HCT116 (cell line): ENCODE measurements around the gene FLNB. TPM values are rescaled to one million over a fixed set of nuclear protein-coding genes. Genes with fewer than 3 reads are reported as not detected.
"Not testable (repeated sequence)": the region's sequence is repeated elsewhere in the genome, so short reads cannot be mapped to it uniquely, and the experiment has no call there.

Experiments
- ATAC-seq: fragments of 200-7000 bp; cut with Tn5 transposase; 2 replicates; pipeline ENCODE4 v1.9.1; 2020; ENCODE audit warnings: mild to moderate bottlenecking, moderate library complexity
- BruUV-seq: library from RNA; stranded (reverse); fragments of 400-500 nt; replicated peaks from 2 replicates; lab custom pipeline; 2021; lab: Mats Ljungman, UMichigan
- CTCF ChIA-PET: fragments of 300-600 bp; sonication (Branson Sonifier 250); formaldehyde crosslinking; loops from one replicate; lab custom pipeline; 2021; ENCODE audit warnings: antibody characterized with exemption; lab: Charles Lee
- POLR2A ChIA-PET: fragments of 300-600, 350-600 bp; sonication (Branson Sonifier 250); formaldehyde crosslinking; loops from one replicate; lab custom pipeline; 2021; ENCODE audit warnings: antibody characterized with exemption; lab: Charles Lee
- RAD21 ChIA-PET, 2 experiments: fragments of 300-600 bp; sonication (Branson Sonifier 250); formaldehyde crosslinking; loops; one replicate each; lab custom pipeline; 2023; ENCODE audit warnings: low total read pairs in 2 of 2; ENCODE audit not compliant: uncharacterized antibody in 2 of 2, unreplicated experiment in 2 of 2, low non-redundant PET in 1 of 2; lab: Charles Lee
- DNase-seq: peaks from one replicate; pipeline ENCODE4 v3.0.0-alpha.2; 2010; ENCODE audit warnings: low read depth, low spot score
- H2AFZ ChIP-seq: fragments of 200-600 bp; shearing (Covaris generic), sonication (generic); 2 replicates; pipeline ENCODE4 v1.6.1; 2017; ENCODE audit warnings: low read depth, mixed run types, mixed read lengths, antibody characterized with exemption, low read length; ENCODE audit not compliant: poor library complexity, severe bottlenecking
- H3K27ac ChIP-seq: 2 replicates; pipeline ENCODE4 v1.5.1; 2012; ENCODE audit warnings: low read depth, low read length
- H3K27me3 ChIP-seq: fragments of 200-600 bp; sonication (generic); 2 replicates; pipeline ENCODE4 v1.6.1; 2016; ENCODE audit warnings: mixed run types, low read length, mixed read lengths; ENCODE audit not compliant: insufficient read depth
- H3K36me3 ChIP-seq, 2 experiments: fragments of 200-500 bp in 1 of 2; fragments of 200-600 bp in 1 of 2; sonication (Bioruptor generic) in 1 of 2; sonication (generic) in 1 of 2; 2 replicates each; pipeline versions ENCODE4 v1.5.1 to v1.6.1; 2014 to 2016; ENCODE audit warnings: low read length in 2 of 2, inconsistent platforms in 1 of 2, mixed read lengths in 1 of 2, mixed run types in 1 of 2; ENCODE audit not compliant: insufficient read depth in 2 of 2, control insufficient read depth in 1 of 2
- H3K4me1 ChIP-seq, 2 experiments: fragments of 200-600 bp in 1 of 2; sonication (generic) in 1 of 2; 2 replicates each; pipeline versions ENCODE4 v1.5.1 to v1.6.1; 2012 to 2017; ENCODE audit warnings: low read length in 2 of 2, inconsistent platforms in 1 of 2, mild to moderate bottlenecking in 1 of 2, mixed read lengths in 1 of 2, mixed run types in 1 of 2, moderate library complexity in 1 of 2; ENCODE audit not compliant: insufficient read depth in 2 of 2, control insufficient read depth in 1 of 2
- H3K4me2 ChIP-seq: fragments of 200-600 bp; sonication (generic); 2 replicates; pipeline ENCODE4 v1.6.1; 2017; ENCODE audit warnings: mixed run types, low read length, mixed read lengths
- H3K4me3 ChIP-seq, 2 experiments: fragments of 200-600 bp in 1 of 2; sonication (generic) in 1 of 2; replicated peaks in 1 of 2; 2 replicates each; pipeline ENCODE4 v1.5.1; 2011 to 2016; ENCODE audit warnings: low read length in 2 of 2, control low read depth in 1 of 2, low read depth in 1 of 2, mild to moderate bottlenecking in 1 of 2, mixed read lengths in 1 of 2, mixed run types in 1 of 2
- H3K79me2 ChIP-seq: fragments of 200-600 bp; sonication (generic); 2 replicates; pipeline ENCODE4 v1.6.1; 2017; ENCODE audit warnings: mild to moderate bottlenecking, mixed run types, low read length, moderate library complexity, mixed read lengths; ENCODE audit not compliant: insufficient read depth
- H3K9ac ChIP-seq: fragments of 200-600 bp; sonication (generic); 2 replicates; pipeline ENCODE4 v1.6.1; 2016; ENCODE audit warnings: low read length, mixed read lengths
- H3K9me2 ChIP-seq: fragments of 200-600 bp; sonication (generic), shearing (Covaris generic); 2 replicates; pipeline ENCODE4 v1.6.1; 2017; ENCODE audit warnings: mixed run types, mild to moderate bottlenecking, moderate library complexity; ENCODE audit not compliant: insufficient read depth
- H3K9me3 ChIP-seq, 2 experiments: fragments of 200-500 bp in 1 of 2; fragments of 200-600 bp in 1 of 2; sonication (Bioruptor generic) in 1 of 2; sonication (generic) in 1 of 2; 2 replicates each; pipeline ENCODE4 v1.6.1; 2014 to 2017; ENCODE audit warnings: low read length in 2 of 2, mixed read lengths in 2 of 2, inconsistent platforms in 1 of 2, low read depth in 1 of 2, mild to moderate bottlenecking in 1 of 2, mixed run types in 1 of 2, moderate library complexity in 1 of 2; ENCODE audit not compliant: control insufficient read depth in 1 of 2, insufficient read depth in 1 of 2
- H4K20me1 ChIP-seq: fragments of 200-600 bp; sonication (generic), shearing (Covaris generic); 2 replicates; pipeline ENCODE4 v1.6.1; 2017; ENCODE audit warnings: mixed run types, mild to moderate bottlenecking, moderate library complexity; ENCODE audit not compliant: insufficient read depth
- CBX3 ChIP-seq: IDR thresholded peaks from 2 replicates; pipeline ENCODE4 v1.6.1; 2012; ENCODE audit warnings: low read depth
- EZH2phosphoT487 ChIP-seq: fragments of 200-600 bp; IDR thresholded peaks from 2 replicates; pipeline ENCODE4 v1.6.1; 2018; ENCODE audit warnings: antibody characterized with exemption, borderline replicate concordance
- JUND ChIP-seq: IDR thresholded peaks from 2 replicates; pipeline ENCODE4 v1.6.1; 2012
- SP1 ChIP-seq: IDR thresholded peaks from 2 replicates; pipeline ENCODE4 v1.6.1; 2012; ENCODE audit warnings: low read depth
- TCF7L2 ChIP-seq: IDR thresholded peaks from 2 replicates; pipeline ENCODE4 v1.7.0; 2011; ENCODE audit warnings: borderline replicate concordance, inconsistent platforms; ENCODE audit not compliant: insufficient read depth, insufficient read length; ENCODE audit errors: extremely low read depth
- ZFX ChIP-seq: fragments of 450-650 bp; IDR thresholded peaks from 2 replicates; pipeline ENCODE4 v1.6.1; 2017
- intact Hi-C: fragments of 100-400 bp; cut with micrococcal nuclease; formaldehyde crosslinking; loops from 2 replicates; pipeline ENCODE4 v1.10.0; 2022
- total RNA-seq: library from RNA; stranded (reverse); gene quantifications from one replicate; pipeline ENCODE4 v1.2.1, GENCODE V29; 2021; ENCODE audit not compliant: unreplicated experiment
- TF ChIP-seq, protein P1 (sequence below), 3 experiments: fragments of 200-600 bp in 1 of 3; sonication (generic) in 1 of 3; IDR thresholded peaks in 2 of 3; conservative IDR thresholded peaks in 1 of 3; 2 replicates each; pipeline ENCODE4 v1.5.1; 2012 to 2017; ENCODE audit warnings: low read depth in 2 of 3, low read length in 2 of 3, antibody characterized with exemption in 1 of 3, borderline replicate concordance in 1 of 3, control low read depth in 1 of 3, mild to moderate bottlenecking in 1 of 3, mixed read lengths in 1 of 3, mixed run types in 1 of 3, moderate library complexity in 1 of 3; ENCODE audit not compliant: insufficient read depth in 1 of 3
- TF ChIP-seq, protein P2 (sequence below): IDR thresholded peaks from 2 replicates; pipeline ENCODE4 v1.6.1; 2012
- TF ChIP-seq, protein P3 (sequence below): IDR thresholded peaks from 2 replicates; pipeline ENCODE4 v1.6.1; 2012; ENCODE audit warnings: low read depth

Gene FLNB
- total RNA-seq, 1 experiment from 2014 or later: 116 TPM

DNA sequence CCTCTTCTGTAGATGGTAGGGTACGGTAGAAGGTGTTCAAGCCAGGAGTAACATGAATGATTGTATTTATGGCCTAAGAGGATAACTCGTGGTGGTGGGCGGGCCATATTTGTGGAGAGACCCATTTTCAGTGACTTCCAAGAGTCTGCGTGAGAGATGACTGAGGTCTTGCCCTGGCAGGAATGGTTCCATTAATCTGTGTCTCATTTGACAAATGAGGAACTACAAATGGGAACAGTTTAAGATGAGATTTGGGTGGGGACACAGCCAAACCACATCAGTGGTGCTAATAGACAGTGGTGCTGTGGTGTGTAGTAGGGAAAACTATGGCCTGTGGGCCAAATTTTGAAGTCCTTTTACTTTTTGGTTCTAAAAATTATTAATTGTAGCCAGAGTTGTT, 47.1 kb downstream of the FLNB start:
- no peak for TF ChIP-seq TCF7L2
- TF ChIP-seq, protein P1, sequence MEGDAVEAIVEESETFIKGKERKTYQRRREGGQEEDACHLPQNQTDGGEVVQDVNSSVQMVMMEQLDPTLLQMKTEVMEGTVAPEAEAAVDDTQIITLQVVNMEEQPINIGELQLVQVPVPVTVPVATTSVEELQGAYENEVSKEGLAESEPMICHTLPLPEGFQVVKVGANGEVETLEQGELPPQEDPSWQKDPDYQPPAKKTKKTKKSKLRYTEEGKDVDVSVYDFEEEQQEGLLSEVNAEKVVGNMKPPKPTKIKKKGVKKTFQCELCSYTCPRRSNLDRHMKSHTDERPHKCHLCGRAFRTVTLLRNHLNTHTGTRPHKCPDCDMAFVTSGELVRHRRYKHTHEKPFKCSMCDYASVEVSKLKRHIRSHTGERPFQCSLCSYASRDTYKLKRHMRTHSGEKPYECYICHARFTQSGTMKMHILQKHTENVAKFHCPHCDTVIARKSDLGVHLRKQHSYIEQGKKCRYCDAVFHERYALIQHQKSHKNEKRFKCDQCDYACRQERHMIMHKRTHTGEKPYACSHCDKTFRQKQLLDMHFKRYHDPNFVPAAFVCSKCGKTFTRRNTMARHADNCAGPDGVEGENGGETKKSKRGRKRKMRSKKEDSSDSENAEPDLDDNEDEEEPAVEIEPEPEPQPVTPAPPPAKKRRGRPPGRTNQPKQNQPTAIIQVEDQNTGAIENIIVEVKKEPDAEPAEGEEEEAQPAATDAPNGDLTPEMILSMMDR (IDR thresholded peaks at IDR 0.05 in 2 of 3, conservative IDR thresholded peaks at IDR 0.05 in 1 of 3; ENCODE audit: borderline replicate concordance in 1 of 3, insufficient read depth in 1 of 3, low read depth in 2 of 3, low read length in 2 of 3): no peak
- TF ChIP-seq EZH2phosphoT487: no peak
- TF ChIP-seq, protein P2, sequence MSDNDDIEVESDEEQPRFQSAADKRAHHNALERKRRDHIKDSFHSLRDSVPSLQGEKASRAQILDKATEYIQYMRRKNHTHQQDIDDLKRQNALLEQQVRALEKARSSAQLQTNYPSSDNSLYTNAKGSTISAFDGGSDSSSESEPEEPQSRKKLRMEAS: no peak
- no peak for TF ChIP-seq CBX3
- TF ChIP-seq JUND: no peak
- TF ChIP-seq ZFX: no peak
- TF ChIP-seq, protein P3, sequence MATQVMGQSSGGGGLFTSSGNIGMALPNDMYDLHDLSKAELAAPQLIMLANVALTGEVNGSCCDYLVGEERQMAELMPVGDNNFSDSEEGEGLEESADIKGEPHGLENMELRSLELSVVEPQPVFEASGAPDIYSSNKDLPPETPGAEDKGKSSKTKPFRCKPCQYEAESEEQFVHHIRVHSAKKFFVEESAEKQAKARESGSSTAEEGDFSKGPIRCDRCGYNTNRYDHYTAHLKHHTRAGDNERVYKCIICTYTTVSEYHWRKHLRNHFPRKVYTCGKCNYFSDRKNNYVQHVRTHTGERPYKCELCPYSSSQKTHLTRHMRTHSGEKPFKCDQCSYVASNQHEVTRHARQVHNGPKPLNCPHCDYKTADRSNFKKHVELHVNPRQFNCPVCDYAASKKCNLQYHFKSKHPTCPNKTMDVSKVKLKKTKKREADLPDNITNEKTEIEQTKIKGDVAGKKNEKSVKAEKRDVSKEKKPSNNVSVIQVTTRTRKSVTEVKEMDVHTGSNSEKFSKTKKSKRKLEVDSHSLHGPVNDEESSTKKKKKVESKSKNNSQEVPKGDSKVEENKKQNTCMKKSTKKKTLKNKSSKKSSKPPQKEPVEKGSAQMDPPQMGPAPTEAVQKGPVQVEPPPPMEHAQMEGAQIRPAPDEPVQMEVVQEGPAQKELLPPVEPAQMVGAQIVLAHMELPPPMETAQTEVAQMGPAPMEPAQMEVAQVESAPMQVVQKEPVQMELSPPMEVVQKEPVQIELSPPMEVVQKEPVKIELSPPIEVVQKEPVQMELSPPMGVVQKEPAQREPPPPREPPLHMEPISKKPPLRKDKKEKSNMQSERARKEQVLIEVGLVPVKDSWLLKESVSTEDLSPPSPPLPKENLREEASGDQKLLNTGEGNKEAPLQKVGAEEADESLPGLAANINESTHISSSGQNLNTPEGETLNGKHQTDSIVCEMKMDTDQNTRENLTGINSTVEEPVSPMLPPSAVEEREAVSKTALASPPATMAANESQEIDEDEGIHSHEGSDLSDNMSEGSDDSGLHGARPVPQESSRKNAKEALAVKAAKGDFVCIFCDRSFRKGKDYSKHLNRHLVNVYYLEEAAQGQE: no peak
- no peak for TF ChIP-seq SP1
- TF ChIP-seq, all 23 proteins: peak for 0
- Histone ChIP-seq H3K9ac (no peak overlapping the region), H3K9me2 (no peaks in the 10 kb centered on the region), H4K20me1 (no peaks in the 10 kb centered on the region; the same call in 1 of the 2 replicates), H3K27ac (no peak overlapping the region), H2AFZ (no peak overlapping the region), H3K4me3 (no peak overlapping the region), H3K4me2 (no peak overlapping the region), H3K79me2 (peaks cover 80% of the 10 kb centered on the region), H3K9me3 (no peaks in the 10 kb centered on the region), H3K27me3 (no peaks in the 10 kb centered on the region), H3K36me3 (no peaks in the 10 kb centered on the region), H3K4me1 (peaks cover 52 to 78% of the 10 kb centered on the region in 2 experiments)
- BruUV-seq: no TSS peak
- ATAC-seq (no peak), DNase-seq (no peak)
- intact Hi-C loops: no loop called here
- ChIA-PET RAD21 (no interaction called here), CTCF (no interaction called here), POLR2A (no interaction called here)

DNA sequence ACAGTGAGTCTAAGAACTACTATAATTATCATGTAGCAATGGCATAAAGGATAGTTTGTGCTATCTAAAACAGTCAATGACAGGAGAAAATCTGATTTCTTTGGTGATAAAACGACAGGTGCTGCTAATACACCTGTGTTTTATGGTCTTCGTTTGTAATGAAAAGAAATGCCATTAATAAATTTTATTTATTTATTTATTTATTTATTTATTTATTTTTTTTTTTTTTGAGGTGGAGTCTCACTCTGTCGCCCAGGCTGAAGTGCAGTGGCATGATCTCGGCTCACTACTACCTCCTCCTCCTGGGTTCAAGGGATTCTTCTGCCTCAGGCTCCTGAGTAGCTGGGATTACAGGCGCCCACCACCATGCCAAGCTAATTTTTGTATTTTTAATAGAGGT, 47.7 kb downstream of the FLNB start:
- H3K36me3 ChIP-seq, H4K20me1 ChIP-seq, H3K9me3 ChIP-seq, H3K4me3 ChIP-seq, ATAC-seq, H2AFZ ChIP-seq, intact Hi-C loops, H3K27ac ChIP-seq, H3K9me2 ChIP-seq, H3K4me2 ChIP-seq, BruUV-seq, H3K27me3 ChIP-seq, CTCF ChIA-PET, H3K9ac ChIP-seq, RAD21 ChIA-PET, POLR2A ChIA-PET, DNase-seq: not testable (repeated sequence)
- H3K4me1 ChIP-seq: peaks cover 52 to 78% of the 10 kb centered on the region in 2 experiments
- peaks cover 77% of the 10 kb centered on the region for H3K79me2 ChIP-seq
